ENCODE data around the gene ZNF831. TPM values are rescaled to one million over a fixed set of nuclear protein-coding genes. Genes with fewer than 3 reads are reported as not detected.

Gene ZNF831
- total and polyA plus RNA-seq, 2 donors = 2.1 to 2.9 TPM

- no peak for DNase-seq (ENCODE audit: low read depth in 6 of 9, low spot score in 9 of 9)
- no peak overlapping the region for H3K27ac ChIP-seq (ENCODE audit: low read depth in 1 of 2, low read length in 1 of 2)
- WGBS = 66% methylated on average over 2 of the region's 2 CpGs
Measured at GRCh38 chr20:59259946-59260345, 96.3 kb downstream of the ZNF831 start.

GRCh38 chr20:59265298-59265697 lies 101.7 kb downstream of the ZNF831 start:
- Histone ChIP-seq H3K27me3 (ENCODE audit: control insufficient read depth in 2 of 2, insufficient read depth in 1 of 2, low read length in 1 of 2) (peaks cover 0 to 20% of the 10 kb centered on the region in 2 donors), H3K36me3 (ENCODE audit: control insufficient read depth in 2 of 2, insufficient read depth in 2 of 2, low read length in 1 of 2) (no peaks in the 10 kb centered on the region), H3K9me3 (ENCODE audit: control insufficient read depth in 2 of 2, insufficient read depth in 1 of 2, low read length in 1 of 2) (no peaks in the 10 kb centered on the region), H3K4me1 (ENCODE audit: control insufficient read depth in 2 of 2, insufficient read depth in 2 of 2, low read length in 2 of 2) (no peaks in the 10 kb centered on the region), H3K4me3 (ENCODE audit: low read length in 2 of 2) (no peak overlapping the region), H3K27ac (ENCODE audit: low read depth in 1 of 2, low read length in 1 of 2) (no peak overlapping the region)
- DNase-seq (ENCODE audit: low read depth in 6 of 9, low spot score in 9 of 9) = no peak

More at GRCh38 chr20:59259946-59260345, 96.3 kb downstream of the ZNF831 start:
- H3K9me3 ChIP-seq (ENCODE audit: control insufficient read depth in 2 of 2, insufficient read depth in 1 of 2, low read length in 1 of 2) = no peaks in the 10 kb centered on the region
- H3K36me3 ChIP-seq (ENCODE audit: control insufficient read depth in 2 of 2, insufficient read depth in 2 of 2, low read length in 1 of 2) = no peaks in the 10 kb centered on the region
- peaks cover 0 to 5% of the 10 kb centered on the region in 2 donors for H3K4me1 ChIP-seq (ENCODE audit: control insufficient read depth in 2 of 2, insufficient read depth in 2 of 2, low read length in 2 of 2)
- peaks cover 0 to 4% of the 10 kb centered on the region in 2 donors for H3K27me3 ChIP-seq (ENCODE audit: control insufficient read depth in 2 of 2, insufficient read depth in 1 of 2, low read length in 1 of 2)
- H3K4me3 ChIP-seq (ENCODE audit: low read length in 2 of 2) = no peak overlapping the region

- H3K4me1 ChIP-seq (ENCODE audit: control insufficient read depth in 2 of 2, insufficient read depth in 2 of 2, low read length in 2 of 2) = peaks cover 0 to 2% of the 10 kb centered on the region in 2 donors
- no peaks in the 10 kb centered on the region for H3K36me3 ChIP-seq (ENCODE audit: control insufficient read depth in 2 of 2, insufficient read depth in 2 of 2, low read length in 1 of 2)
- H3K27ac ChIP-seq (ENCODE audit: low read depth in 1 of 2, low read length in 1 of 2) = no peak overlapping the region
- DNase-seq (ENCODE audit: low read depth in 6 of 9, low spot score in 9 of 9) = no peak
- peaks cover 0 to 26% of the 10 kb centered on the region in 2 donors for H3K27me3 ChIP-seq (ENCODE audit: control insufficient read depth in 2 of 2, insufficient read depth in 1 of 2, low read length in 1 of 2)
- H3K9me3 ChIP-seq (ENCODE audit: control insufficient read depth in 2 of 2, insufficient read depth in 1 of 2, low read length in 1 of 2) = no peaks in the 10 kb centered on the region
- no peak overlapping the region for H3K4me3 ChIP-seq (ENCODE audit: low read length in 2 of 2)
- WGBS = 77% methylated on average over 3 of the region's 3 CpGs
Measured at GRCh38 chr20:59268870-59269269, 105.2 kb downstream of the ZNF831 start.

GRCh38 chr20:59269411-59270025 lies 105.9 kb downstream of the ZNF831 start:
- no peak for DNase-seq (ENCODE audit: low read depth in 6 of 9, low spot score in 9 of 9)
- no peak overlapping the region for H3K27ac ChIP-seq (ENCODE audit: low read depth in 1 of 2, low read length in 1 of 2)
- H3K9me3 ChIP-seq (ENCODE audit: control insufficient read depth in 2 of 2, insufficient read depth in 1 of 2, low read length in 1 of 2) = no peaks in the 10 kb centered on the region
- no peak overlapping the region for H3K4me3 ChIP-seq (ENCODE audit: low read length in 2 of 2)
- no peaks in the 10 kb centered on the region for H3K36me3 ChIP-seq (ENCODE audit: control insufficient read depth in 2 of 2, insufficient read depth in 2 of 2, low read length in 1 of 2)
- WGBS = 28% methylated on average over 4 of the region's 4 CpGs
- peaks cover 0 to 28% of the 10 kb centered on the region in 2 donors for H3K27me3 ChIP-seq (ENCODE audit: control insufficient read depth in 2 of 2, insufficient read depth in 1 of 2, low read length in 1 of 2)
- peaks cover 0 to 4% of the 10 kb centered on the region in 2 donors for H3K4me1 ChIP-seq (ENCODE audit: control insufficient read depth in 2 of 2, insufficient read depth in 2 of 2, low read length in 2 of 2)

GRCh38 chr20:59270380-59270779 lies 106.8 kb downstream of the ZNF831 start:
- Histone ChIP-seq H3K27ac (ENCODE audit: low read depth in 1 of 2, low read length in 1 of 2) (no peak overlapping the region), H3K9me3 (ENCODE audit: control insufficient read depth in 2 of 2, insufficient read depth in 1 of 2, low read length in 1 of 2) (no peaks in the 10 kb centered on the region), H3K4me1 (ENCODE audit: control insufficient read depth in 2 of 2, insufficient read depth in 2 of 2, low read length in 2 of 2) (peaks cover 0 to 4% of the 10 kb centered on the region in 2 donors), H3K4me3 (ENCODE audit: low read length in 2 of 2) (no peak overlapping the region), H3K27me3 (ENCODE audit: control insufficient read depth in 2 of 2, insufficient read depth in 1 of 2, low read length in 1 of 2) (peaks cover 0 to 25% of the 10 kb centered on the region in 2 donors), H3K36me3 (ENCODE audit: control insufficient read depth in 2 of 2, insufficient read depth in 2 of 2, low read length in 1 of 2) (no peaks in the 10 kb centered on the region)
- WGBS = 96% methylated on average over 3 of the region's 3 CpGs
- no peak for DNase-seq (ENCODE audit: low read depth in 6 of 9, low spot score in 9 of 9)

GRCh38 chr20:59273739-59274357 lies 110.2 kb downstream of the ZNF831 start:
- DNase-seq (ENCODE audit: low read depth in 6 of 9, low spot score in 9 of 9) = no peak
- Histone ChIP-seq H3K4me1 (ENCODE audit: control insufficient read depth in 2 of 2, insufficient read depth in 2 of 2, low read length in 2 of 2) (peaks cover 0 to 4% of the 10 kb centered on the region in 2 donors), H3K27ac (ENCODE audit: low read depth in 1 of 2, low read length in 1 of 2) (no peak overlapping the region), H3K9me3 (ENCODE audit: control insufficient read depth in 2 of 2, insufficient read depth in 1 of 2, low read length in 1 of 2) (no peaks in the 10 kb centered on the region), H3K27me3 (ENCODE audit: control insufficient read depth in 2 of 2, insufficient read depth in 1 of 2, low read length in 1 of 2) (peaks cover 0 to 16% of the 10 kb centered on the region in 2 donors), H3K4me3 (ENCODE audit: low read length in 2 of 2) (no peak overlapping the region), H3K36me3 (ENCODE audit: control insufficient read depth in 2 of 2, insufficient read depth in 2 of 2, low read length in 1 of 2) (no peaks in the 10 kb centered on the region)
- 63% methylated on average over 11 of the region's 11 CpGs for WGBS

- Histone ChIP-seq H3K27me3 (ENCODE audit: control insufficient read depth in 2 of 2, insufficient read depth in 1 of 2, low read length in 1 of 2) (peaks cover 0 to 7% of the 10 kb centered on the region in 2 donors), H3K36me3 (ENCODE audit: control insufficient read depth in 2 of 2, insufficient read depth in 2 of 2, low read length in 1 of 2) (no peaks in the 10 kb centered on the region), H3K4me3 (ENCODE audit: low read length in 2 of 2) (no peak overlapping the region), H3K9me3 (ENCODE audit: control insufficient read depth in 2 of 2, insufficient read depth in 1 of 2, low read length in 1 of 2) (no peaks in the 10 kb centered on the region), H3K4me1 (ENCODE audit: control insufficient read depth in 2 of 2, insufficient read depth in 2 of 2, low read length in 2 of 2) (peaks cover 0 to 4% of the 10 kb centered on the region in 2 donors), H3K27ac (ENCODE audit: low read depth in 1 of 2, low read length in 1 of 2) (no peak overlapping the region)
- DNase-seq (ENCODE audit: low read depth in 6 of 9, low spot score in 9 of 9) = no peak
- 80% methylated on average over 5 of the region's 5 CpGs for WGBS
Measured at GRCh38 chr20:59276938-59277337, 113.3 kb downstream of the ZNF831 start.

- Histone ChIP-seq H3K4me3 (ENCODE audit: low read length in 2 of 2) (no peak overlapping the region), H3K27ac (ENCODE audit: low read depth in 1 of 2, low read length in 1 of 2) (no peak overlapping the region), H3K36me3 (ENCODE audit: control insufficient read depth in 2 of 2, insufficient read depth in 2 of 2, low read length in 1 of 2) (no peaks in the 10 kb centered on the region), H3K9me3 (ENCODE audit: control insufficient read depth in 2 of 2, insufficient read depth in 1 of 2, low read length in 1 of 2) (no peaks in the 10 kb centered on the region), H3K27me3 (ENCODE audit: control insufficient read depth in 2 of 2, insufficient read depth in 1 of 2, low read length in 1 of 2) (peaks cover 0 to 2% of the 10 kb centered on the region in 2 donors), H3K4me1 (ENCODE audit: control insufficient read depth in 2 of 2, insufficient read depth in 2 of 2, low read length in 2 of 2) (no peaks in the 10 kb centered on the region)
- DNase-seq (ENCODE audit: low read depth in 6 of 9, low spot score in 9 of 9) = no peak
- 94% methylated on average over 5 of the region's 5 CpGs for WGBS
Measured at GRCh38 chr20:59284470-59284869, 120.8 kb downstream of the ZNF831 start.

- no peaks in the 10 kb centered on the region for H3K4me1 ChIP-seq (ENCODE audit: control insufficient read depth in 2 of 2, insufficient read depth in 2 of 2, low read length in 2 of 2)
- H3K27me3 ChIP-seq (ENCODE audit: control insufficient read depth in 2 of 2, insufficient read depth in 1 of 2, low read length in 1 of 2) = peaks cover 0 to 16% of the 10 kb centered on the region in 2 donors
- H3K36me3 ChIP-seq (ENCODE audit: control insufficient read depth in 2 of 2, insufficient read depth in 2 of 2, low read length in 1 of 2) = no peaks in the 10 kb centered on the region
- no peak overlapping the region for H3K4me3 ChIP-seq (ENCODE audit: low read length in 2 of 2)
- DNase-seq (ENCODE audit: low read depth in 6 of 9, low spot score in 9 of 9) = no peak
- no peaks in the 10 kb centered on the region for H3K9me3 ChIP-seq (ENCODE audit: control insufficient read depth in 2 of 2, insufficient read depth in 1 of 2, low read length in 1 of 2)
- no peak overlapping the region for H3K27ac ChIP-seq (ENCODE audit: low read depth in 1 of 2, low read length in 1 of 2)
- WGBS = 83% methylated on average over 5 of the region's 5 CpGs
Measured at GRCh38 chr20:59289994-59290393, 126.4 kb downstream of the ZNF831 start.
